HG03159 (cell line): ENCODE measurements around the gene HENMT1.
A peak's percentile ranks its signal among the peaks of the same experiment; 100 is the strongest.
"Not testable (repeated sequence)": the region's sequence is repeated elsewhere in the genome, so short reads cannot be mapped to it uniquely, and the experiment has no call there.

Experiments used
- ATAC-seq: cut with Tn5 transposase; IDR thresholded peaks from one replicate; pipeline ENCODE4 v1.9.1; 2021; ENCODE audit warnings: mild to moderate bottlenecking, moderate library complexity; ENCODE audit not compliant: unreplicated experiment

HENMT1 gene

GRCh38 chr1:108671143-108671542 lies 10.2 kb upstream of the HENMT1 start:
- no peak for ATAC-seq

GRCh38 chr1:108670131-108670773 lies 9.4 kb upstream of the HENMT1 start:
- ATAC-seq, result no peak

GRCh38 chr1:108669679-108670078 lies 8.8 kb upstream of the HENMT1 start:
- ATAC-seq, result no peak

GRCh38 chr1:108668777-108669176 lies 7.9 kb upstream of the HENMT1 start:
- ATAC-seq, result no peak

- ATAC-seq, result not testable (repeated sequence)
Observed at GRCh38 chr1:108667422-108667821, 6.5 kb upstream of the HENMT1 start.

GRCh38 chr1:108665771-108666170 lies 4.9 kb upstream of the HENMT1 start:
- no peak for ATAC-seq

GRCh38 chr1:108665067-108665466 lies 4.2 kb upstream of the HENMT1 start:
- ATAC-seq, result no peak

GRCh38 chr1:108664481-108664880 lies 3.6 kb upstream of the HENMT1 start:
- no peak for ATAC-seq

GRCh38 chr1:108663074-108663473 lies 2.2 kb upstream of the HENMT1 start:
- no peak for ATAC-seq

- ATAC-seq, result no peak
Observed at GRCh38 chr1:108657356-108658080, 3.4 kb downstream of the HENMT1 start.

GRCh38 chr1:108653431-108654105 lies 7.3 kb downstream of the HENMT1 start:
- ATAC-seq, result no peak

GRCh38 chr1:108646648-108647269 lies 14.1 kb downstream of the HENMT1 start:
- peak; percentile 68 for ATAC-seq

- ATAC-seq, result no peak
Observed at GRCh38 chr1:108646265-108646647, 14.6 kb downstream of the HENMT1 start.

GRCh38 chr1:108645564-108646184 lies 15.2 kb downstream of the HENMT1 start:
- no peak for ATAC-seq

- ATAC-seq, result no peak
Observed at GRCh38 chr1:108644984-108645383, 15.9 kb downstream of the HENMT1 start.

GRCh38 chr1:108643492-108644335 lies 17.2 kb downstream of the HENMT1 start:
- no peak for ATAC-seq

GRCh38 chr1:108640863-108641262 lies 20.0 kb downstream of the HENMT1 start:
- not testable (repeated sequence) for ATAC-seq

GRCh38 chr1:108639899-108640560 lies 20.9 kb downstream of the HENMT1 start:
- no peak for ATAC-seq

GRCh38 chr1:108636876-108637275 lies 24.0 kb downstream of the HENMT1 start:
- no peak for ATAC-seq

GRCh38 chr1:108634521-108634920 lies 26.4 kb downstream of the HENMT1 start:
- ATAC-seq, result no peak
